T follicular helper cell (primary cell): Measurements from ENCODE around the gene SH3TC1.

Experiments
- DNase-seq: peaks from one replicate; pipeline ENCODE4 v3.0.0-alpha.2; 2020; ENCODE audit warnings: low read depth

Gene SH3TC1

DNA sequence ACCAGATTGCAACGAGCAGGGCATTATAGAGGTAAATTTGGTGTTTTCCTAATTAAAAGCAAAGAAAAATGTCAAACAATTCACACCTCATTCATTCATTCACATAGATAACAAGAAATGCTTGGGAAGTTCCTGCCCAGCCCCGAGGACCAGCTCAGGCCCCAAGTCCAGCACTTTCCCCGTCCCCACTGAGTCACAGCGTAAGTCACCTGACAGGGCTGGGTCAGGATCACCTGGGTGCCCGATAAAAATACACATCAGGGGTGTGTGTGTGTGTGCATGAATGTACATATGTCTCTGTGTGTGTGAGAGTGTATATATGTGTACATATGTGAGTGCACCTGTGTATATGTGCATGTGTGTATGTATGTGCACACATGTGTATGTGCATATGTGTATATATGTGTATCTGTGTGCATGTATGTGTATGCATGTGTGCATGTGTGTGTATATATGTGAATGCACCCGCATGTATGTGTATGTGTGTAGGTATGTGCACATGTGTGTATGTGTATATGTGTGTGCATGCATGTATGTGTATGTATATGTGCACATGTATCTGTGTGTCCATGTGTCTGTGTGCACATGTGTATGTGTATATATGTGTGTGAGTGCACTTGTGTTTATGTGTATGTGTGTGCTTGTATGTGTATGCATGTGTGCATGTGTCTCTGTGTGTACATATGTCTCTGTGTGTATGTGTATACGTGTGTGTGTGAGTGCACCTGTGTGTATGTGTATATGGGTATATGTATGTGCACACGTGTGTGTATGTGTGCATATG is 18.6 kb upstream of the SH3TC1 start:
- DNase-seq: no peak

DNA sequence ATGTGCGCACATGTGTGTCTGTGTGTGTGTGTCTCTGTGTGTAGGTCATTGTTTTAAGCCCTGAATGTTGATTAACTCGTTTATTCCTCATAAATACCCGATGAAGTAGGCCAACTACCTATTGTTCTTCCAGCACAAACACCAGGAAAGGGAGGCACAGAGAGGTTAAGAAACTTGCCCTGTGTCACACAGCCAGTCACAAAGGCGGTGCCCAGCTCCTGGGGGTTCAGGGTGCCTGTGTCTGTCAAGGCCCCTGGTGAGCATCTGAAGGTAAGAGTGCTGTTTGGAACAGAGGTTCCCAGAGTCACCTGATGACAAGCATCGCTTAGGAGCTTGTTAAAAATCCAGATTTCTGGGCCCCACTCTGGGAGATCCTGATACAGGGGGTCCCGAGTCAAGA is 18.0 kb upstream of the SH3TC1 start:
- no peak for DNase-seq

DNA sequence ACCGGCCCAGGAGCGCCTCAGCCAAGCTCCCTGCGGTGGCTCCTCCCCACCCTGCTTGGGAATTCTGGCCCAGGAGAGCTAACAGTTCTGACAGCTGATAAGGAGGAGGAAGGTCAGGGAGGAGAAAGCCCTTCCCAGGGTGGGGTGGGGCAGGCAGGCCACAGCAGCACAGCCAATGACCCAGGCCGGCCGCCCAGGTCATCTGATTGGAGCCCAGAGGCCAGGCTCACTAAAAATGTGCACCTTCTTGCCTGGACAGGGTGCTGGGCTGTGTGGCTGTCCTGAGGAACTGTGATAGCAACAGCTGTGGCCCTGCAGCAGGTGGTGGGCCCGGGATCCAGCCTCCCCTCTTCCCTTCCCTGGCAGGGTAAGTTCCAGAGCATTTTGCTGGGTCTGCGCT is 17.2 kb upstream of the SH3TC1 start:
- DNase-seq: no peak

DNA sequence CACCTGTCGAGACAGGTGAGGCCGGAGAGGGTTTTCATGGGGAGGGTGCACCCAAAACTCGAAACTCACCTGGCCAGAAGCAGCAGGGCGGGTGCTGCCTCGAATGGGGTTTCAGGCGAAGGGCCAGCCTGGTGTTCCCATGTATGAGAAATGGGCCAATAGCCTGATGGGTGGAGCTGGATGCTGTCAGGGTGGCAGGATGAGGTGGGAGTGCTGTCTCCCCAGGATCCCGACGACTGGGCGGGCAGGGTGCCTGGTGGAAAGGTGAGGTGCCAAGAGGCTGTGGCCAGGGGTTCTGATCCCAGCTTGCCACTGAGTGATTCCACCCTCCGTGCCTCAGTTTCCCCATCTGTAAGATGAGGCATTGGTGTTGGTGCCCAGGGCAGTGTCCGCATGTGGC is 16.8 kb upstream of the SH3TC1 start:
- DNase-seq: no peak

DNA sequence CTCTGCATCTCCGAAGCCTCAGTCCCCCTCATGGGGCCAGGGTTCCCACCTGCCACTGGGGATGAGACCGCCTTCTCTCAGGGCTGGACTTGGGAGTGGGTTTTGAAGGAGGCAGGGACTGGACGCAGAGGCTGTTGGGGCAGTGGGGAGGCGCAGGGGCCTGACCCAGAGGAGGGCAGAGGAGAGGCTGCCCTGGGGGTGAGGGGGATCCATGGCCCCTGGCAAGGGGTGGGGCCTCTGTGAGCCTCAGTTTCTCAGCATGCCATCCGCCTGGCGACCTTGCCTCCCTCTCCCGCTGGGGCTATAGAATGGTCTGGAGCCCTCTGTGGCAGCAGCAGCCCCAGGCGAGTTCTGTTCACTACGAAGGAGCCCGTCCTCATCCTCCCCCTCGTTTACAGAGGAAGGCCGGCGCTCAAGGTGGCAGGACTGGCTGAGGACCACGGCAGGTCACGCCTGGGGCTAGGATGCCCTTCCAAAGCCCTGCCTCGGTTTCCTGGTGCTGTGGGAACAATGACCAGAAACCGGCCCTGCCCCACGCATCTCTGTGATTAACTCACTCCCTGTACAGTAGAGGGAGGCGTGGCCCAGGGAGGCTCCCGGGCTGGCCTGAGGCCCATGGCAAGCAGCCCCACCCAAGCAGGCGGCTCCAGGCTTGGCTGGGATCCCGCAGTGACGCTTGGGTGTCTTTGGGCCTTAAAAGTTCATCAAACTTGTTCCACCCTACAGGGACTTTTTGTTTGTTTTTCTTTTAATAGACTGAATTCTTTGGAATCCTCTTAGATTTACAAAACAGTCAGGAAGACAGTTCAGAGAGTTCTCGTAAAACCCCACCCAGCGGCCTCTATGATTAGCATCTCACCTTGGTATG is 16.0 kb upstream of the SH3TC1 start:
- no peak for DNase-seq

DNA sequence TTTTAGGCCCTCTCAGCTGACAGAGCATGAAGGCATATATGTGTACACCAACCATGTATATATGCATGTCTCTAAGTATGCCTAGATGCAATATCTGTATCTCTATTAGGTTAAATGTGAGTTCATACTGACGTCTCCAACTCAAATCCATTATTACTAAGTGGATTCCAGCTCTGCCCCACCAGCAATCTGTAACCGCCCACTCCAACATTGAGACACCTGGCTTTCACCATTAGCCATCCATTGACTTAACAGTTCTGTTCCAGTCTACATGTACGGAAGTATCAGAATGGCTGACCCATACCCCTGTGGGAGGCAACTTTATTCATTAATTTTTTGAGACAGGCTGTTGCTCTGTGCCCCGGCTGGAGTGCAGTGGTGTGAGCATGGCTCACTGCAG is 15.0 kb upstream of the SH3TC1 start:
- DNase-seq: no peak

DNA sequence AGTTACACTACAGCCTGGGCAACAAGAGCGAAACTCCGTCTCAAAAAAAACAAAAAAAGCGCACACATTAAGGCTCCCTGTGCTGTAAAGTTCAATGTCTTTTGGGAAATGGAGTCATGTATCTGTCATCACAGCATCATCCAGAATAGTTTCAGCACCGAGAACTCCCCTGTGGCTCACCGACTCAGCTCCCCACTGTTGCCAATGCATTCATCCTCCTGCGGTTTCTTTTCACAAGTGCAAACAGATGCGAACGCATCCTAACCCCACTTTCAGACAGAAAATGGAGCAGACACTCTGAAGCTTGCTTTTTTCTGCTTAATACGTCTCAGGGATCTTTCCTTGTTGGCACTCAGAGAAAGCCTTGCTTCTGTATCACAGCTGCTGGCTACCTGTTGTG is 13.8 kb upstream of the SH3TC1 start:
- no peak for DNase-seq

DNA sequence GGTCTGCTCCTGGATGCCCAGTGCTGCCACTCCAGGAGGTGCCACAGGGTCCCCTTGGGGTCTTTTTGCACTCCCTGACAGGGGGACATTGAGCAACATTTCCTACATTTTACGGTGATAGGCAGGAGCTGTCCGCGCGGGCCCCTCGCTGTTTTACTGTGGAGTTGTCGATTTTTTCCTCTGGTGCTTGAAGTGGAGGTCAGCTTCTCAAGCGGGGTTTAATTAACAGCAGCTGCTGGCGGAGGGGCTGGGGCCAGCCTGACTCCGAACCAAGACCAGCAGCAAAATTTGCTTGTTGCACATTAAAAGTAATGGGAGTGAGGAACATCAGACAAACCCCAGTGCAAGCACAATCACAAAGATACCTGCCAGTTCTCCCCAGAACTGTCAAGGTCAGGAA is 13.2 kb upstream of the SH3TC1 start:
- DNase-seq: no peak

DNA sequence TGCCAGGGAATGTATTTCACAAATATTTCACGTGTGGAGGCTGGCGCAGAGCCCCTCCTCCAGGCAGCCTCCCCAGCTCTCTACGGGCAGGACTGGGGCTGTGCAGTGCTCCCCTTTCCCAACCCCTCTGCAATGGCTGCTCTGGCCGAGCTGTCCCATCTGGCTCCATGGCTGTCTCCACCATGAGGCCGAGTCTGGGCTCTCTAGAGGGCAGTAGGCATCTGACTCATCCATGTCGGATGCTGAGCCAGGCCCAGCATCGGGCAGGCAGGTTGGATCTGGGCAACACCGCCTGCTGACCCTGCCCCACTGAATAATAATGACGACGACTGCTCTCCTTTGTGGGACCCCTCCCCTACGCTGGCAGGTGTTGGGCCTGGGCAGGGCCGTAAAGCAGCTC is 11.0 kb upstream of the SH3TC1 start:
- DNase-seq: no peak

DNA sequence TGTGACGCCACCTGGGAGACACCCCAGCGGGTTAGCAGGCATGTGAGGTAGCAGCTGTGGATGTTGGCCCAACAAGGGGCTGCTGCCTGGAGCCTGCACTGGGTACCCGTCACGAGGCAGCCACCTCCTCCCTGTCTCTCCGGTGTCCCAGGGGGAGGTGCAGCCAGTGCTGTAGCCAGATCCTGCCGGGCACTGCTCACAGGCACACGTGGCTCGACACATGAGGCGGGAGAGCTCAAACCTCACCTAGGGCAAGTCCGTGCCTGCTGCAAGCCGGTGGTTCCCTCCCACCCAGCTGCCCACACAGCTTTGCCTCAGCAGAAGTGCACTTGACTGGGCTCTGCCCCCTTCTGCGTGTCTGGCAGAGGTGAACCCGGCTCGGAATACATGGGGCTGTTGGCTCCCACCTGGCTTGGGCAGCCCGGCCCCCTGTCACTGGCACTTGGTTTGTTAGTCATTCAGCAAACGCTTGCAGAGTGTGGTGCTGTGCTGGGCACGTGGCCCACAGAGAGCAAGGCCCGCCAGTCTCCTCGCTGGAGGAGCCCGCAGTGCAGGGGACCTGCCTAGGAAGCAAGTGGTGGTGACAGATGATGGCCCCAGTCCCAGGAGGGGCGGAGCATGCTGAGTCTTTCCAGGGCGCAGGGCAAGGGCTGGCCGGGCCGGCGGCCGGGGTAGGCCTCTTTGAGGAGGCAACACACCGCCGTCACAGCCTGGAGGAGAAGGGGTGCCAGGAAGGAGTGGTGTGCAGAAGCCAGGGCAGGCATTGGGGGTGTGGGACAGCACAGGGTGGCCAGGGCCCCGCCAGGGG is 10.1 kb upstream of the SH3TC1 start:
- no peak for DNase-seq

DNA sequence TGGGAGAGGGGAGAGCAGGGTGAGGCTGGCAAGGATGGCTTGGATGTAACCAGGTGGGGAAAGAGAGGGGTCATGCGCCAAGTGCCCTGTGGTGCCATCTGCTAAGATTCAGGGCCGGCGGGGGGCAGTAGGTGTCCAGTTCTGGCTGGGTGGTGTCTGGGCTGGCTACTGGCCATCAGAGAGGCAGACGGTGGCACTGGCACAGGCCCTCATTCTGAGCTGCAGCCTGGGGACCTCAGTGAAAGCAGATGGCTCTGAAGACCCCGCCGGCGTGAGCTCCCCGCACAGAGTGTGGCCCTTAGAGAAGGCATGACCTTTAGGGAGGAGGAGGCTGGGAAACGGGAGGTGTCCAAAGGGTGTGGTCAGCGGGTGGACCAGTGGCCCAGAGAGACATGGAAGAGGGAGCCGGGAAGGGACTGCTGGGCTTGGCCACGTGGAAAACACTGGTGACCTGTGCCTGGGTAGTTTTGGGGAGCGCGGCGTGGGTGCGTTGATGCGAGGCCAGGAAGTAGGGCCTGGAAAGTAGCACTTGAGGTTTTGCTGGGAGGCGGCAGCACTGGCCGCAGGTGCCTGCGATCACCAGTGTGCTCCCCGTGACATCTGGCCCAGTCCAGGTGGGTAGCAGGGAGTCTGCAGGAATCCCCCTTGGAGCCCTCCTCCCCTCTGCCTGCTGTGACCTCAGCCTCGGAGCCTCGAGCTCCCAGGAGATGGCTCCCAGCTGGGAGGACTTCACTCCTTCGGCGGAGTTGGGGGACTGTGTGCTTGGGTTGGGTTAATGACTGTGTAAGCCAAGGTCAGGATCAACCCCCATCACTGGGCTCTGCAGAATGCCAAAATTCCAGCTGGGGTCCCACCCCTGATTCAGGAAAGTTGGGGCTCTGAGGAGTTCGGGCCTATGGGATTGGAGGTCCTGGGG is 9.3 kb upstream of the SH3TC1 start:
- no peak for DNase-seq

DNA sequence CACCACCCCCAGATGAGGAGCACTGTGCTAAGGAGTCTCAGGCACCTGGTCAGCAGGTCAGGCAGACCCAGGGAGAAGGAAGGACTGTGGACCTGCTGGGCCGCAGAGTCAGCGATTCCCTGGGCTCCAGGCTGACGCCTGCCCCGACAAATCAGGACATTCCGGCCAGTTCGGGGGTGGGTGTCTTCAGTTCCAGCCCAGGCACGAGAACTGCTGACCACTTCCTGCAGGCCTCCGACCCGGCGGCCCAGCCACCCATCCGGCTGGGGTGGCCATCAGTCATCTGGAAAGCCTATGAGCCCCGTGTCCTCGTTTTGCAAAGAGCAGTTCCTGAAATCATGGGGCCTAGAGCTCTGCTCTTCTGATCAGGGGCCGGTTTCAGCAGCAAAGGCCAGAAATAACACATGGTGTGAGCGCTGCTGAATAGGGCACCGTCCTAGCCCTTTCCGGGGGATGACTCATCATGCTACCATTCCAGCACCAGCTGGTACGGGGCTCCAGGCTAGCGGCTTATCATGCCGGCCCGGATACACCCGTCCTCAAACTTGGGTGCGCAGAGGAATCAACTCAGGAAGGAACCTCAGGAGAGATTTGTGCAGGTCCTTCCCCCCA is 7.8 kb upstream of the SH3TC1 start:
- DNase-seq: no peak

DNA sequence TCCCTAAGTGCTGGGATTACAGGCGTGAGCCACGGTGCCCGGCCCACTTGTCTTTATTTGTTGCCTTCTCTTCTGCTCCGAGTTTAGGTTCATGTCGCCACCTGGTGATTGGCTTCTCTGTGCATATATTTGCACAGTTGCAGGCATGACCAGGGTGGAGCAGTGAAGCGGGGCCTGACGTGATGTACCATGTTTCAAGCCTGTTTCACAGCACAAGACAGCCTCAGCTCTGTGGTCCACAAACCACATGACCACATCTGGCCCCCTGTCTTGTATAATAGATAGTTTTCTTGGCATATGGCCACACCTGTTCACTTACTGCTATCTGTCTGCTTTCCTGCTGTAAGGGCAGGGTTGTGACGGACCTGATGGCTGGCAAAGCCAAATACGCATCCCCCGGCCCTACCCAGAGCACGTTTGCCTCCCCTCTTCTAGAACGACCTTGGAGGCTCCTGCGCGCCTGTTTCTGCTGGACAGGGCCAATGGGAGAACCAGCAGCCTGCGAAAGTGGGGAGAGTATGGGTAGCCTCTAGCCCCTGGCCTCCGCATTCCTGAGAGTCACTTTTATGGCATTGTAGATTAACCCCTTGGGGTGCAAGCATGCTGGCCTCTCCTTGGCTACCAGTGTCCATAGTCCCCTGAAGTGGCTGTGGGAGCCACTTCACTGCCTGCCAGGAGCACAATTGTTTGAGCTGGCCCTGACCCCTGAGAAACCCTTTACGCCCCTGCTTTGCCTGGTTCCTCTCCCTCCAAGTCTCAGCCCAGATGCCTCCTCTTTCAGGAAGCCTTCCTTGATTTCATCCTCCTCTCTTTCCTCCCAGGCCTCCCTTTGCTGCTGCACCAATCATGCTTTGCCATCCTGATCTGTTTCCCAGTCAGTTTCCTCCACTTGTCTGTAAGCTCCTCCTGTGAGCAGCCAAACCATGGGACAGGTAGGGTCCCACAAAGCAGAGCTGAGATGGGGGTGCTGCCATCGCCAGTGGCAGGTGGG is 6.0 kb upstream of the SH3TC1 start:
- no peak for DNase-seq

DNA sequence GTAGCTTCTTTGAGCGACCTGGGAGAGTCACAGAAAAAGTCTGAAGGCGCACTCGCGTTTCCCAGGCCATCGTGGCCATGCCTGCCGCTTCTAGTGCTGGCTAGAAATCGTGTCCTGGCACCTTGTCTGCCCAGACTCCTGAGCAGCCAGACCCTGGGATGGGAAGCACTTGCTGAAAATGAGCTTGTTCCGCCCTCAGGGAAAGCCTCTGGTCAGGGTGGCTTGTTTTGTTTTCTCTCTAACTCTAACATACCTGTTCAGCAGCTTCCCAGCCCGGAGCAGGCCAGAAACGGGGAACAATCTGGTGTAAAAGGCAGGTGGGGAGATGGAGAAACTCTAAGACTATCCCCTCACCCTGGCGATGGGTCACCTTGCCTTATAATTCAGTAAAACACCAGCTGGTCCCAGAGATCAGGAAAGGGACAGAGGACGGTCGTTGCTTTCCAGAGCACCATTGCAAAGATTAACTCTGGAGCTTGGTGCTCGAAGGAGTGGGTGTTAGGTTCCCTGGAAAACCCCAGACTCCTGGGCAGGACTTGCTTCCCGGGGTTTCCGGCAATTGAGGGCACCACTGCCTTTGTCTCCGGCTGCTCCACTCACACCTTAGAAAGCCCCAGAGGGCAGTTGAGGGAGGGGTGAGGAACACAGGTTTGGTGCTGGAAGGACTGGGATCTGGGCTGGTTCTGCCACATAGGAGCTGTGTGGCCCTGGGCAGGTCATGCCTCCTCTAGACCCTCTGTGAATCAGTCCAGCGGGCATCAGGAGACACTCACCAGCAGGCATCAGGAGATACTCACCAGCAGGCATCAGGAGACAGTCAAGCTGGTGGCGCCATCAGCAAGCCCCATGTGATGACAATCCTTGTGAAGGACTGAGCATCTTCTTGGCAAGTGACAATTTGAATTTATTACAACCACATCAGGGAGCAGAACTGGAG is 4.5 kb upstream of the SH3TC1 start:
- DNase-seq: no peak

DNA sequence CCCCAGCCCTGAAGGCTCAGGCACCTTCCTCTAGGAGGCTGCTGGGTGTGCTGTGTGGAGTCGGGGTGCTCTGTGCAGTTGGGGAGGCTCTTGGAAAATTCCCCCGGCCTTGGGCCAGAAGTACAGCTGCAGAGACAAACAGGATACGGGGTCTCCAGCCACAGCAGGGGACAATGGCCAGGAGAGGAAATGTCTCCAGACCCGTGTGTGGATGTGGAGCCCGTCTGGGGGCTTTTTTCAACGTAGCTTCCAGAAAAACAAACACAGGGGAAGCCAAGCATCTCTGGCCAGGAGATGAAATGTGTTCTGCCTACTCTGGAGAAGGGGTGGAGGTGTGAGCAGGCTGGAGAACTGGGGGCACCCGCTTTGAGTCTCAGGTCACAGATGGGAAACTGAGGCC is 3.7 kb upstream of the SH3TC1 start:
- no peak for DNase-seq

DNA sequence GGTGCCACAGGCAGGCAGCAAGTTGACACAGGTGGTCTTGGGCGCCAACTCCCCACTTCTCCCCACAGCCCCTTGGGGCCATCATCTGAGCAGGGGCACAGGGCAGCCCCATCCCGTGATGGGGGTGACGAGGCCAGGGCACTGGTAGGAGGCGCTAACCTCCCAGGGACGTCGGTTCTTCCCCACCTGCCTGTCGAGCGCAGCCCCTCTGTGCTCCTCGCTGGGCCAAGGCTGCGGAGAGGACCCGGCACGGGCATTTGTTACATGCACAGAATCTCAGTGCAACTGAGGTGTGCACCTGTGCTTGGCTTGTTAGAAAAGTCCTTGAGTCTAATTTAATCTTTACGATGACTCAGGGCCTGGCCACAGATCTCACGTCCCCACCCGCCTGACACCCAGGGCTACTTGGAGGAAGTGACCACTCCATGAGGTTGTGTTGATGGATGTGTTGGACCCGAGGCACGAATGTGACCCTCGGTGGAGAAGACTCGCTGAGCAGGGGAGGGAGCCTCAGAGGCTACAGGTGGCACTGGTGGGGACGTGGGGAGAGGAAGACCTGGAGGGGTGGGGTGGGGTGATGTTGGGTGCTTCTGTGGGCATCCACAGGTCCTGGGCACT is 3.1 kb upstream of the SH3TC1 start:
- DNase-seq: no peak

DNA sequence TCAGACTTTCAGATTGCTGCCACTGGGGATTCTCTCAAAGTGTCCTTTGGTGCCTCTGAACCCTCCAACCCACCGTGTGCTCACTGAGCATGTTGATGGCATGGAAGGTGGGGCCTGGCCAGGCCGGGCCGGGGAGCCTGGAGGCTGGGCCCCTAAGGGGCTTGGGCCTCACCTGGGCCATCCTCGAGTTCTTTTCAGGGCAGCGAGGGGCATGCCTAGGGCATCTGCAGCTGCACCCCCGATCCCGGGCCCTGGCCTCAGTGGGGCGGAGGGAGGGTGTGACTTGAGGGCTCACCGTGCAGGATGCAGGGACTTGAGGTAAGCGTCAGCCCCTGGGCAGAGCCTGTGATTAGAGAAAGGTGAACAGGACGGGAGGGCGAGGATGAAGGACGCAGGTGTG is 1.6 kb upstream of the SH3TC1 start:
- DNase-seq: no peak

DNA sequence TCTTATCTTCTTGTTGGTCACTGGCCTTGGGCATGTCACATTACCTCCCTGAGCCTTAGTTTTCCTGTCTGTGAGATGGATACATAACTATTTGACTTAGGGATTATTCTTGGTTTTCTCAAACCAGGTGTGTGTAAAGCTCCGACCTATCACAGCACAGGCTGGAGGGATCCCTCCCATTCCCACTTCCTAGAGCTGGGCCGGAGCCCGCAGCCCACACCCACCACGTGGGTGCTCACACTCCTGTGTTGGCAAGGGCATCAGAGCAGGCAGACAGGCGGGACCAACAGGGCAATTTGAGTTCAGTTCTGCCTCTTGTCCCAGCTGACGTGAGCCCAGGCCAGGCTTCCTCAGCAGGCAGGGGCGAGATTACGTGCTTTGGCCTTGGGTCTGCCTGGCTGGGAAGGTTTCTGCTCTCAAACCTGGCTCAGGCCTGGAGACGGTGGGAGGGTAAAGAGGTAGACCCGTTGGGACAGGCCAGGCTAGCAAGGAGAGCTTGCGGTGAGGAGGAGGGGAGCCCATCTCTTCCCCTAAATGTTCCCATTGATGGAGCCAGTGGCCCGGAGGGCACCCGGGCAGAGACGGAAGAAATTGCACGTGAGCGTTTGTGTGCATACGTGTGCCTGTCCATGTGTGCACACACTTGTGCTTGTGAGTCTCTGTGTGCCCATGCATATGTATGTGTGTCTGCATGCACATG is 734 bp upstream of the SH3TC1 start:
- no peak for DNase-seq
